Hindlimb muscle (tissue), 1 donor: ENCODE data around the gene CAPG. TPM values are rescaled to one million over a fixed set of nuclear protein-coding genes. Genes with fewer than 3 reads are reported as not detected.
"Not testable (repeated sequence)": the region's sequence is repeated elsewhere in the genome, so short reads cannot be mapped to it uniquely, and the experiment has no call there.

Experiments used
- DNase-seq: peaks from one replicate; pipeline ENCODE4 v3.0.0-alpha.2; 2013
- polyA plus RNA-seq: library from polyadenylated mRNA; unstranded; fragments of 120-200 nt; gene quantifications from one replicate; pipeline ENCODE4 v1.2.1, GENCODE V29; 2013; ENCODE audit not compliant: insufficient read length

Gene CAPG
- polyA plus RNA-seq, 1 donor = 16.8 TPM

DNA sequence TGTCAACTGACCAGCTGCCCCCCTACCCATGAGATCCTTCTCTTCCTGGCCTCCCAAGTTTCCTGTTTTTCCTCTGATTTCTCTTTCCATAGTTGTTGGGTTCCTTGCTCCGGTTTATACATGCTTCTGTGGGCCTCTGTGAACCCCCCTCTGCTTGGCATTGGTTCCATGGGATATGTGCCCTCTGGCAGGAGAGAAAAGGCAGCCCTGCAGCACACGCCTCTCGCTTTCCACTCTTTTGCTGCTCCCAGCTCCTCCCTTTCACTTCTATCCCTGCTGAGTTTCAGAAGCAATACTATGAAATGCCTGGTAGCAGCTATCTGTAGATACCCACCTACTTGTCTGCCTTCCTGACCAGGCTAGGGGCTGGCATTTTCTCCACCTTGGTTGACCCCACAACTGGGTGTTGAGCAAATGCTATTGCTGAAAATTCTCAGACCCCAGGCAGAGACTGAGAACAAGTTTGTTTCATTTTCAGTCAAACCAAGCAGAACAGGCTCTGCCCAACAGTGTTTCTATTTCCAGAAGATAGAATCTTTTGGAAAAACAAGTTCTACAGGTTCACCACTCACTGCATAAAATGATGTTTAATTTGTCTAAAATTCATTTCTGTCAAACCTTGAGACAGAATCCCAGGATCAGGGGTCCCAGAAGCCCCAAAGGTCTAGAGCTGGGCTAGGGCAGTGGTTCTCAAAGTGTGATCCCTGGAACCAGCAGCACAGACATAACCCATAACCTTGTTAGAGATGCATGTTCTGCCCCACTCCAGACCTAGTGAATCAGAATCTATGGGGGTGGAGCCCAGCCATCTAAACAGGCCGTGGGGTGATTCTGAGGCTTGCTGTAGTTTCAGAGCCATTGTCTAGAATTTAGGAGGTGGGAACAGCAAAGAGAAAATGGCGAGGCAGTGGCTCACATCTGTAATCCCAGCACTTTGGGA lies 13.4 kb downstream of the CAPG start:
- DNase-seq = no peak

DNA sequence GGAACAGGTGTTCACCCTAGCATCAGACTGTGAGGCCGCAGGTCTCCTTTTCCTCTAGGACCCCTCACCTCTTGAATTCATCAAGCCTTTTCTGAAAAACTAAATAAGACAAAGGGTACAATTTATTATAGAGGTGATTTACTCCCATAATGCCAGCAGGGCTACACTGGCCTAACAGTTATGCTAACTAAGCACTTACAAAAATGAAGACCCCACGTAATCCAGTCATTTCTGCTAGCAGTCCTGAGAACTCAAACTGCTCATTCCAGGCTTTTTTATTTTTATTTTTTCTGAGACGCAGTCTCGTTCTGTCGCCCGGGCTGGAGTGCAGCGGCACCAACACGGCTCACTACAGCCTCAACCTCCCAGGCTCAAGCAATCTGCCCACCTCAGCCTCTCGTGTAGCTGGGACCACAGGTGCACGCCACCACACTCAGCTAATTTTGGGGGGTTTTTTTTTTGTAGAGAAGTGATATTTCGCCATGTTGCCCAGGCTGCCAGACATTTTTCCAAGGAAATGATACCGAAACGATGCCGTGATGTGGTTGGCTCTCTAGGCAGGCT lies 14.2 kb downstream of the CAPG start:
- DNase-seq = no peak

DNA sequence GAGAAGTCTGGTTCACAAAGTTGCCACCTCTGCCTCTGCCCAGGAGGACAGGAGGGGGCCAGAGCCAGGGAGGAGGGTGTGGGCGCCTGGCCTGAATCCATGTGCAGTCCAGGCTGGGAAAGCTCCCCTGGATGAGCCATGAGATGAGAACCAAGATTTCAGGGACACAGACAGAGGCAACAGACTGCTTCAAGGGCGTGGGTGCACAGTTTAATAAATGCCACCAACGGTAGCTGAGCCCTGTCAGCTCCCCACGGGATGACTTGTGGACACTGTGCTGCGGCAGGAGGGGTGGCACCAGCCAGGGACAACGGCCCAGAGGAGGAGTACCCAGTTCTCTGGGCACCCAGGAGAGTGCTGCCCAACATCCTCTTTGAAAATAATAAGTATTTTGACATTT lies 15.2 kb downstream of the CAPG start:
- DNase-seq = no peak

GRCh38 chr2:85394261-85394681 lies 15.9 kb downstream of the CAPG start:
- DNase-seq = no peak

DNA sequence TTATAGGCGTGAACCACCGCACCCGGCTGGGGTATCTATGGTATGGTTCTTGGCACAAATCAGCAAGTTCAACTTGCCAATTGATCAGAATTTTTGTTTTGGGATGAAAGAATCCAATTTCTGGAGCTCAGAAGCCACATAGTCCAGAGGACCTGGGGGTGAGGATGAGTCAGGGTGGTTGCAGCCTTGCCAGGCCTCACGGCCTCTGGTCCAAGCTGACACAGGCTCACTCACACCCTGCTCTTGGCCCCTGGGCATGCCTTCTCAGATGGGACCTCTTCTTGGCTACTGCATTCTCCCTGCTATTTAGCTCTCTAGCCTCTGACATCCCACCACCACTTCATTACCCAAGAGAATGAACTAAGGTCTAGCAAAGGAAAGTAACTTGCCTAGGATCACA lies 16.3 kb downstream of the CAPG start:
- DNase-seq = no peak

DNA sequence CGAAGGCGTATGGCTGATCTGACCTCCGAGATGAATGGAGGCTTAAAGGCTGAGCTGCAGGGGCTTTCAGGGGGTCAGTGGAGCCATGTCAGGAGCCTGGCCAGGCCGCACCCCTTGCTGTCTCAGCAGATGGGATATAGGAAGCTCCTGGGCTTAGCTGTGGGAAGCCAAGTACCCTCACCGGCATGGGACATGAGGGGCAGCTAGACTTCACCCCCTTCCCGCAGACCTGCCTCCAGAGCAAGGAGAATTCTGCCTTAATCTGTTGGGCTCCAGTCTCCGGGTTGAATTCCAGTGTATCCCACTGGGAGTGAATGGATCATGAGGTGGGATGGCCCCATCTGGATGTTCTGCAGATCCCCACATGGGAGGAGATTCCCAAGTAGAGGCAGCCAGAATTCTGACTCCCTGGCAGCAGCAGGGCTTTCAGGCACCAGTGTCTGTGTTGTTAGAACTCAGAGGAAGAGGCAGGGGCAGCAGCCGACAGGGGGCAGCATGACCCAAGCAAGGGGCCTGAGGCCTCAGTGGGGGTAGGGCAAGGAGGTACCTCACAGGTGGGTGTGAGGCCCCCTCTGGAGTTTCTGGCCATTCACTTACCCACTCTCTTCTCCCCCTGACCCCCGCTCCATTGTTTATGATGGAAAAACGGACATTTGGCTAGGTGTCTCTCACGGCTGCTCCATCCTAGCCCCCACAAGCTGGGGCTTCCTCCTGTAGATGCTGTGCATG lies 19.1 kb downstream of the CAPG start:
- DNase-seq = no peak

GRCh38 chr2:85388878-85389538 lies 21.2 kb downstream of the CAPG start:
- no peak for DNase-seq

- no peak for DNase-seq
These were observed 22.4 kb downstream of the CAPG start for GRCh38 chr2:85387754-85388153.

- no peak for DNase-seq
These were observed 24.4 kb downstream of the CAPG start for GRCh38 chr2:85385746-85386145.

DNA sequence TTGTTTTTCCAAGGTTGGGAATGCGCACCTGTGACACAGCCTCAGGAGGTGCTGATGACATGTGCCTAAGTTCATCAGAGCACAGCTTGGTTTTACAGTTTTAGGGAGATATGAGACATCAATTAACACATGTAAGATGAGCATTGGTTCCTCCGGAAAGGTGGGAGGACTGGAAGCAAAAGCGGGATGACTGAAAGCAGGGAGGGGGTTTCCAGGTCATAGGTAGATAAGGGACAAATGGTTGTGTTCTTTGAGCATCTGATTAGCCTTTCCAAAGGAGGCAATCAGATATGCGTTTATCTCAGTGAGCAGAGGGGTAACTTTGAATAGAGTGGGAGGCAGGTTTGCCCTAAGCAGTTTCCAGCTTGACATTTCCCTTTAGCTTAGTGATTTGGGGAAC lies 26.3 kb downstream of the CAPG start:
- no peak for DNase-seq

- DNase-seq = not testable (repeated sequence)
These were observed 27.0 kb downstream of the CAPG start for GRCh38 chr2:85383151-85383550.

GRCh38 chr2:85380048-85380447 lies 30.1 kb downstream of the CAPG start:
- DNase-seq = no peak

DNA sequence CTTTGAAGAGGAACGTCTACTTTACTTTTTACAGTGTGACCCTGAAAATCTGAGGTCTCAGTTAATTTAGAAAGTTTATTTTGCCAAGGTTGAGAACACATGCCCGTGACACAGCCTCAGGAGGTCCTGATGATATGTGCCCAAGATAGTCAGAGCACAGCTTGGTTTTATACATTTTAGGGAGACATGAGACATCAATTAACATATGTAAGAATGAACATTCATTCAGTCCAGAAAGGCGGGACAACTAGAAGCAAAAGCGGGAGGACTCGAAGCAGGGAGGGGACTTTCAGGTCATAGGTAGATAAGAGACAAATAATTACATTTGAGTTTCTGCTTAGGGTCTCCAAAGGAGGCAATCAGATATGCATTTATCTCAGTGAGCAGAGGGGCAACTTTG lies 31.9 kb downstream of the CAPG start:
- DNase-seq = no peak

DNA sequence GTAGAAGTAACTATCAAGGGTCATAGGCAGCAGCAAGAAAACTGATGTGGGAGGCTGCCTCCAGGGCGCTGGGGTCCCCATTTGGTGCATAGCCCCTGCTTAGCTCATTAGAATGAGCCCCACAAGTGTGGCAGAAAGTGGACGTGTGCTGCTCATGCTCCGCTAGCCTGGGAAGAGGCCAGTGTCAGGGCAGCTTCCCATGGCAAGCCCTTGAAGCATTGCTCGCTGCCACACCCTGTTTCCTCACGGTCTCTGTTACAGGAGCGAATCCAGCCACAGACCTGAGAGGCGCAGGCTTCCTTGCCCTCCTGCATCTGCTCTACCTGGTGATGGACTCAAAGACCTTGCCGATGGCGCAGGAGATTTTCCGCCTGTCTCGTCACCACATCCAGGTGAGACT lies 33.1 kb downstream of the CAPG start:
- DNase-seq = no peak

GRCh38 chr2:85376291-85377065 lies 33.7 kb downstream of the CAPG start:
- no peak for DNase-seq

- no peak for DNase-seq
These were observed 39.1 kb downstream of the CAPG start for GRCh38 chr2:85371045-85371444.

- DNase-seq = no peak
These were observed 40.7 kb downstream of the CAPG start for GRCh38 chr2:85369500-85369899.

GRCh38 chr2:85368921-85369320 lies 41.2 kb downstream of the CAPG start:
- no peak for DNase-seq

DNA sequence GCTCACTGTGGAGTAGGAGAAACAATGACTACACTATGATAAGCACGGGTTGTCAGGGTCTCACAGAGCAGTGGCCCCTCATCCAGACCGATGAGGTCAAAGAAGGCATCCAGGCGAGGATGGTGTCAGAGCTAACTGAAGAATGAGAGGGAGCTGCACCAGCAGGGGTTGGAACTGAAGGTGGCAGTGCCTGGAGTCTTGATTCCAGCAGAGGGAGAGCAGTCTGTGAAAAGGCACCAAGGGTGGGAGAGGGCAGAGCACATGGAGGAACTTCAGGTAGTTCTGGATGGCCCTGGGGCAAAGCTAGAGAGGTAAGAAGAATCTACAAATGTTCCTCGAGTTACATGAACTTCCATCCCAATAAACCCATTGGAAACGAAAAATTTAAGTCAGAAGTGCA lies 43.0 kb downstream of the CAPG start:
- no peak for DNase-seq

- not testable (repeated sequence) for DNase-seq
These were observed 47.3 kb downstream of the CAPG start for GRCh38 chr2:85362653-85363387.

- no peak for DNase-seq
These were observed 52.4 kb downstream of the CAPG start for GRCh38 chr2:85357736-85358135.
